Measurements from ENCODE around the gene OR11H1. TPM values are rescaled to one million over a fixed set of nuclear protein-coding genes. Genes with fewer than 3 reads are reported as not detected.

The OR11H1 gene, protein sequence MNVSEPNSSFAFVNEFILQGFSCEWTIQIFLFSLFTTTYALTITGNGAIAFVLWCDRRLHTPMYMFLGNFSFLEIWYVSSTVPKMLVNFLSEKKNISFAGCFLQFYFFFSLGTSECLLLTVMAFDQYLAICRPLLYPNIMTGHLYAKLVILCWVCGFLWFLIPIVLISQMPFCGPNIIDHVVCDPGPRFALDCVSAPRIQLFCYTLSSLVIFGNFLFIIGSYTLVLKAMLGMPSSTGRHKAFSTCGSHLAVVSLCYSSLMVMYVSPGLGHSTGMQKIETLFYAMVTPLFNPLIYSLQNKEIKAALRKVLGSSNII
- total RNA-seq: not detected in 2 replicates

DNA sequence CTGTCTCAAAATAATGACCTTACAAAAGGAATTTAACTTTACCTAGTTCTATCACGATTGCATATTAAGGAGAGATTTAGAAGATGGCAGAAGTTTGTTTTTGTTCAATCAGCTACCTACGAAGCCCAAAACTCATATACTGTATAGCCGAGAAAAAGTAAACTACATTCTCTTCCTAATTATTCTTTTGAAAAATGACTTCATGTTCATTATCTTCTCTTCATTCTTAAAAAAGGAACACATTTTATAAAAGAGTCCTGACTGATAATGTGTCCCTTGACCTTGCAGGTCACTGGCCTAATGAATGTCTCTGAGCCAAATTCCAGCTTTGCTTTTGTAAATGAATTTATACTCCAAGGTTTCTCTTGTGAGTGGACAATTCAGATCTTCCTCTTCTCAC lies at the start of gene OR11H1:
Gene OR11H1, plus strand, starts transcription at position 301 of the 400 bp plus-strand sequence. Its CDS starts 0 bp downstream, at position 301.

Other genes starting within 250 kb of the OR11H1 start
- gene POTEH, start 161.8 kb downstream of the OR11H1 start, total RNA-seq: not detected in 2 replicates

All from thoracic aorta endothelial cell (primary cell).